Neural cell (in vitro differentiated cells): ENCODE data around the gene MAD1L1.

Source experiments
- CTCF ChIP-seq: fragments of 450-650 bp; IDR thresholded peaks from 2 replicates; pipeline ENCODE4 v1.5.1; 2014; ENCODE audit warnings: antibody characterized with exemption, mild to moderate bottlenecking, moderate library complexity; ENCODE audit not compliant: poor library complexity, severe bottlenecking
- MXI1 ChIP-seq: fragments of 450-650 bp; conservative IDR thresholded peaks from 2 replicates; pipeline ENCODE4 v1.6.1; 2014; ENCODE audit warnings: antibody characterized with exemption, mild to moderate bottlenecking; ENCODE audit not compliant: poor library complexity, severe bottlenecking
- POLR2AphosphoS5 ChIP-seq: IDR thresholded peaks from 2 replicates; pipeline ENCODE4 v1.6.1; 2012
- RAD21 ChIP-seq: fragments of 450-650 bp; conservative IDR thresholded peaks from 2 replicates; pipeline ENCODE4 v1.6.1; 2014; ENCODE audit warnings: antibody characterized with exemption, mild to moderate bottlenecking, moderate library complexity
- REST ChIP-seq: IDR thresholded peaks from 2 replicates; pipeline ENCODE4 v1.6.1; 2012; ENCODE audit warnings: borderline replicate concordance
- TAF1 ChIP-seq: IDR thresholded peaks from 2 replicates; pipeline ENCODE4 v1.6.1; 2012; ENCODE audit warnings: low read depth

GRCh38 chr7:1945558-1945957 is 287.2 kb downstream of the MAD1L1 start:
- no peak for TF ChIP-seq POLR2AphosphoS5
- TF ChIP-seq CTCF = no peak
- TF ChIP-seq MXI1 = no peak
- TF ChIP-seq REST = no peak
- TF ChIP-seq RAD21 = no peak
- no peak for TF ChIP-seq TAF1
